Cardiac muscle cell (in vitro differentiated cells and primary cell): Measurements from ENCODE around the gene RASAL2. TPM values are rescaled to one million over a fixed set of nuclear protein-coding genes. Genes with fewer than 3 reads are reported as not detected.

Experiments used
- DNase-seq, 2 donors: peaks; one replicate each; pipeline versions ENCODE4 v3.0.0 to v3.0.0-alpha.2; 2010 to 2017; ENCODE audit warnings: low read depth in 1 of 2, low spot score in 1 of 2
- H3K27ac ChIP-seq: fragments of 200-600 bp; sonication (generic); 2 replicates; pipeline ENCODE4 v1.5.1; 2016
- H3K27me3 ChIP-seq: fragments of 200-600 bp; sonication (generic); 2 replicates; pipeline ENCODE4 v1.6.0; 2016; ENCODE audit warnings: control low read depth
- H3K36me3 ChIP-seq: fragments of 200-600 bp; sonication (generic); 2 replicates; pipeline ENCODE4 v1.5.1; 2016; ENCODE audit warnings: control low read depth
- H3K4me1 ChIP-seq: fragments of 200-600 bp; sonication (generic); 2 replicates; pipeline ENCODE4 v1.8.1; 2017; ENCODE audit warnings: low read depth, mild to moderate bottlenecking, mixed run types
- H3K4me3 ChIP-seq: fragments of 200-600 bp; sonication (generic); 2 replicates; pipeline ENCODE4 v1.5.1; 2016; ENCODE audit warnings: mild to moderate bottlenecking
- H3K9me3 ChIP-seq: fragments of 200-600 bp; sonication (generic); 2 replicates; pipeline ENCODE4 v1.5.1; 2017; ENCODE audit warnings: low read depth, mild to moderate bottlenecking, control low read depth
- CTCF ChIP-seq: IDR thresholded peaks from 2 replicates; pipeline ENCODE4 v1.5.1; 2012; ENCODE audit warnings: low read depth, mild to moderate bottlenecking, low read length
- polyA plus RNA-seq: library from polyadenylated mRNA; unstranded; fragments of >200 nt; fragmentation: Nextera tagmentation; extraction: Ambion mirVana; gene quantifications from 2 replicates; pipeline ENCODE4 v1.2.1, GENCODE V29; 2016
- total RNA-seq: library from RNA; depleted of rRNA; stranded (reverse); fragments of >200 nt; gene quantifications from 2 replicates; pipeline ENCODE4 v1.2.3, GENCODE V29; 2016

RASAL2 gene
- total and polyA plus RNA-seq, 2 experiments from 2014 or later = 11.2 to 35.3 TPM

- H3K4me1 ChIP-seq = peaks cover 9% of the 10 kb centered on the region
- TF ChIP-seq CTCF = no peak
- peak overlapping the region; percentile 69 for H3K27ac ChIP-seq
- DNase-seq = no peak
- no peaks in the 10 kb centered on the region for H3K9me3 ChIP-seq
- H3K27me3 ChIP-seq = no peaks in the 10 kb centered on the region
- no peak overlapping the region for H3K4me3 ChIP-seq
- no peaks in the 10 kb centered on the region for H3K36me3 ChIP-seq
Observed at GRCh38 chr1:178127482-178128191, 33.7 kb downstream of the RASAL2 start.

GRCh38 chr1:178133239-178133989 is 39.5 kb downstream of the RASAL2 start:
- H3K27ac ChIP-seq = no peak overlapping the region
- TF ChIP-seq CTCF = no peak
- no peaks in the 10 kb centered on the region for H3K9me3 ChIP-seq
- no peaks in the 10 kb centered on the region for H3K27me3 ChIP-seq
- peaks cover 5% of the 10 kb centered on the region for H3K4me1 ChIP-seq
- no peaks in the 10 kb centered on the region for H3K36me3 ChIP-seq
- no peak for DNase-seq
- H3K4me3 ChIP-seq = no peak overlapping the region

- H3K9me3 ChIP-seq = no peaks in the 10 kb centered on the region
- no peak overlapping the region for H3K27ac ChIP-seq
Observed at GRCh38 chr1:178134061-178134460, 40.2 kb downstream of the RASAL2 start.

GRCh38 chr1:178137238-178137637 is 43.3 kb downstream of the RASAL2 start:
- H3K9me3 ChIP-seq = no peaks in the 10 kb centered on the region
- no peak for DNase-seq
- TF ChIP-seq CTCF = no peak
- peaks cover 5% of the 10 kb centered on the region for H3K4me1 ChIP-seq
- no peaks in the 10 kb centered on the region for H3K27me3 ChIP-seq
- no peak overlapping the region for H3K4me3 ChIP-seq
- no peaks in the 10 kb centered on the region for H3K36me3 ChIP-seq
- no peak overlapping the region for H3K27ac ChIP-seq

More at GRCh38 chr1:178134061-178134460, 40.2 kb downstream of the RASAL2 start:
- Histone ChIP-seq H3K27me3 (no peaks in the 10 kb centered on the region), H3K36me3 (no peaks in the 10 kb centered on the region), H3K4me3 (no peak overlapping the region), H3K4me1 (peaks cover 5% of the 10 kb centered on the region)
- peak in 1 of 2 donors; percentile 87 for DNase-seq
- no peak for TF ChIP-seq CTCF

GRCh38 chr1:178142806-178143205 is 48.9 kb downstream of the RASAL2 start:
- no peak overlapping the region for H3K27ac ChIP-seq
- TF ChIP-seq CTCF = no peak
- no peaks in the 10 kb centered on the region for H3K9me3 ChIP-seq
- DNase-seq = no peak
- no peak overlapping the region for H3K4me3 ChIP-seq
- H3K27me3 ChIP-seq = no peaks in the 10 kb centered on the region
- no peaks in the 10 kb centered on the region for H3K36me3 ChIP-seq
- H3K4me1 ChIP-seq = peaks cover 4% of the 10 kb centered on the region
